Osteoblast (primary cell): ENCODE results near the gene ZNF536. TPM values are rescaled to one million over a fixed set of nuclear protein-coding genes. Genes with fewer than 3 reads are reported as not detected.
"Not testable (repeated sequence)": the region's sequence is repeated elsewhere in the genome, so short reads cannot be mapped to it uniquely, and the experiment has no call there.

Experiments used
- DNase-seq: peaks from one replicate; pipeline ENCODE4 v3.0.0; 2011; ENCODE audit warnings: low spot score, mixed read lengths; ENCODE audit not compliant: insufficient read length; ENCODE audit errors: missing footprints
- H2AFZ ChIP-seq: 2 replicates; pipeline ENCODE4 v1.6.0; 2011; ENCODE audit warnings: mild to moderate bottlenecking, low read length
- H3K27ac ChIP-seq: 2 replicates; pipeline ENCODE4 v1.5.1; 2011; ENCODE audit warnings: mild to moderate bottlenecking, low read depth, low read length, moderate library complexity
- H3K27me3 ChIP-seq: 2 replicates; pipeline ENCODE4 v1.6.0; 2012; ENCODE audit warnings: mild to moderate bottlenecking, control low read depth, inconsistent platforms, low read length, moderate library complexity; ENCODE audit not compliant: insufficient read depth
- H3K36me3 ChIP-seq: 2 replicates; pipeline ENCODE4 v1.5.1; 2011; ENCODE audit warnings: mild to moderate bottlenecking, low read length, control low read depth, moderate library complexity; ENCODE audit not compliant: insufficient read depth
- H3K4me1 ChIP-seq: 2 replicates; pipeline ENCODE4 v1.5.1; 2011; ENCODE audit warnings: mild to moderate bottlenecking, low read length, control low read depth, moderate library complexity; ENCODE audit not compliant: insufficient read depth
- H3K4me2 ChIP-seq: 2 replicates; pipeline ENCODE4 v1.6.0; 2011; ENCODE audit warnings: mild to moderate bottlenecking, low read length; ENCODE audit not compliant: insufficient read depth
- H3K4me3 ChIP-seq: fragments of 200-600 bp; sonication (generic); 3 replicates; pipeline ENCODE4 v1.5.1; 2012; ENCODE audit warnings: mild to moderate bottlenecking, low read length, inconsistent platforms; ENCODE audit not compliant: insufficient read depth
- H3K79me2 ChIP-seq: 2 replicates; pipeline ENCODE4 v1.6.0; 2012; ENCODE audit warnings: mild to moderate bottlenecking, low read length, control low read depth, inconsistent platforms; ENCODE audit not compliant: insufficient read depth
- H3K9me3 ChIP-seq: 2 replicates; pipeline ENCODE4 v1.5.1; 2011; ENCODE audit warnings: low read depth, low read length, control low read depth
- H4K20me1 ChIP-seq: 2 replicates; pipeline ENCODE4 v1.6.0; 2012; ENCODE audit warnings: mild to moderate bottlenecking, low read length, control low read depth; ENCODE audit not compliant: insufficient read depth
- CTCF ChIP-seq: IDR thresholded peaks from 2 replicates; pipeline ENCODE4 v1.5.1; 2011; ENCODE audit warnings: mild to moderate bottlenecking, low read depth, low read length, moderate library complexity; ENCODE audit errors: extremely low read depth
- total RNA-seq: library from RNA; depleted of rRNA; stranded (reverse); fragments of >200 nt; gene quantifications from 2 replicates; pipeline ENCODE4 v1.2.3, GENCODE V29; 2012

The ZNF536 gene
- total RNA-seq, 1 donor, result not detected

- H3K4me2 ChIP-seq, result no peak overlapping the region
- no peak for DNase-seq
- no peak overlapping the region for H2AFZ ChIP-seq
- no peaks in the 10 kb centered on the region for H3K4me1 ChIP-seq
- peaks cover 5% of the 10 kb centered on the region for H3K9me3 ChIP-seq
- no peaks in the 10 kb centered on the region for H3K79me2 ChIP-seq
- no peaks in the 10 kb centered on the region for H3K27me3 ChIP-seq
- H3K36me3 ChIP-seq, result no peaks in the 10 kb centered on the region
- no peak for TF ChIP-seq CTCF
- no peak overlapping the region for H3K27ac ChIP-seq
- no peaks in the 10 kb centered on the region for H4K20me1 ChIP-seq
- H3K4me3 ChIP-seq, result no peak overlapping the region
Observed at GRCh38 chr19:30393046-30393445, 20.9 kb downstream of the ZNF536 start.

GRCh38 chr19:30393729-30394480, 21.7 kb downstream of the ZNF536 start:
- Histone ChIP-seq H3K4me2 (no peak overlapping the region), H3K36me3 (no peaks in the 10 kb centered on the region), H3K4me1 (no peaks in the 10 kb centered on the region), H4K20me1 (no peaks in the 10 kb centered on the region), H2AFZ (no peak overlapping the region), H3K27me3 (no peaks in the 10 kb centered on the region), H3K27ac (no peak overlapping the region), H3K9me3 (peaks cover 5% of the 10 kb centered on the region), H3K79me2 (no peaks in the 10 kb centered on the region), H3K4me3 (no peak overlapping the region)
- no peak for DNase-seq
- no peak for TF ChIP-seq CTCF

- Histone ChIP-seq H3K9me3 (peaks cover 5% of the 10 kb centered on the region), H3K4me2 (no peak overlapping the region), H3K27ac (no peak overlapping the region), H2AFZ (no peak overlapping the region), H3K4me1 (no peaks in the 10 kb centered on the region), H4K20me1 (no peaks in the 10 kb centered on the region), H3K36me3 (no peaks in the 10 kb centered on the region), H3K79me2 (no peaks in the 10 kb centered on the region), H3K4me3 (no peak overlapping the region), H3K27me3 (no peaks in the 10 kb centered on the region)
- no peak for DNase-seq
- TF ChIP-seq CTCF, result no peak
Observed at GRCh38 chr19:30394481-30395151, 22.4 kb downstream of the ZNF536 start.

GRCh38 chr19:30395283-30395682, 23.1 kb downstream of the ZNF536 start:
- Histone ChIP-seq H4K20me1 (no peaks in the 10 kb centered on the region), H3K27ac (no peak overlapping the region), H3K27me3 (no peaks in the 10 kb centered on the region), H3K4me2 (no peak overlapping the region), H3K4me1 (no peaks in the 10 kb centered on the region), H3K4me3 (no peak overlapping the region), H2AFZ (no peak overlapping the region), H3K36me3 (no peaks in the 10 kb centered on the region), H3K79me2 (no peaks in the 10 kb centered on the region), H3K9me3 (peaks cover 5% of the 10 kb centered on the region)
- no peak for DNase-seq
- no peak for TF ChIP-seq CTCF

- not testable (repeated sequence) for H3K9me3 ChIP-seq, H3K36me3 ChIP-seq, H4K20me1 ChIP-seq, H3K27ac ChIP-seq, H2AFZ ChIP-seq, DNase-seq, H3K4me1 ChIP-seq, H3K27me3 ChIP-seq, H3K4me2 ChIP-seq, H3K79me2 ChIP-seq, H3K4me3 ChIP-seq
Observed at GRCh38 chr19:30398539-30398938, 26.4 kb downstream of the ZNF536 start.
